GM10266 (cell line): ENCODE data around the gene TMCC1.

ENCODE experiments used
- DNase-seq: peaks from one replicate; pipeline ENCODE4 v3.0.0; 2012; ENCODE audit errors: extremely low spot score
- CTCF ChIP-seq: IDR thresholded peaks from 2 replicates; pipeline ENCODE4 v1.5.1; 2012; ENCODE audit warnings: mild to moderate bottlenecking, low read depth; ENCODE audit not compliant: control insufficient read depth, insufficient read depth; ENCODE audit errors: missing control alignments

The TMCC1 gene

GRCh38 chr3:129673012-129673411 lies 220.5 kb downstream of the TMCC1 start:
- TF ChIP-seq CTCF: no peak
- no peak for DNase-seq

GRCh38 chr3:129672412-129672811 lies 221.1 kb downstream of the TMCC1 start:
- no peak for DNase-seq
- TF ChIP-seq CTCF: no peak

- no peak for TF ChIP-seq CTCF
- no peak for DNase-seq
Observed at GRCh38 chr3:129665024-129665768, 228.3 kb downstream of the TMCC1 start.

GRCh38 chr3:129663930-129664646 lies 229.4 kb downstream of the TMCC1 start:
- TF ChIP-seq CTCF: no peak
- DNase-seq: no peak

GRCh38 chr3:129663045-129663446 lies 230.5 kb downstream of the TMCC1 start:
- TF ChIP-seq CTCF: no peak
- no peak for DNase-seq

- no peak for TF ChIP-seq CTCF
- DNase-seq: no peak
Observed at GRCh38 chr3:129662191-129662608, 231.3 kb downstream of the TMCC1 start.

GRCh38 chr3:129661766-129662165 lies 231.7 kb downstream of the TMCC1 start:
- DNase-seq: no peak
- no peak for TF ChIP-seq CTCF
